ENCODE results near the gene FADS1.

Gene FADS1

DNA sequence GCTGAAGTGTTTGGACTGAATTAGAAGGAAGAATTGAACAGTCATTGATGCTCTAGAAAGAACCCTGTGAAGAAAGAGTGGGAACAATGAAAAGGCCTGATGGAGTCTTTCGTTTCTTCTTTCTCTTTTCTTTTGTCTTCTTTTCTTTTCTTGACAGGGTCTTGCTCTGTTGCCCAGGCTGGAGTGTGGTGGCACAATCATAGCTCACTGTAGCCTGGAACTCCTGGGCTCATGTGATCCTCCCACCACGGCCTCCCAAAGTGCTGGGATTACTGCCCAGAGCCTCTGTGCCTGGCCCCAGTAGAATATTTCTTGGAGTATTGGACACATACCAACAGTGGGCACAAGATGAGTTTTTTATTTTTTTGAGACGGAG, 23.0 kb downstream of the FADS1 start:
- DNase-seq = no peak

DNA sequence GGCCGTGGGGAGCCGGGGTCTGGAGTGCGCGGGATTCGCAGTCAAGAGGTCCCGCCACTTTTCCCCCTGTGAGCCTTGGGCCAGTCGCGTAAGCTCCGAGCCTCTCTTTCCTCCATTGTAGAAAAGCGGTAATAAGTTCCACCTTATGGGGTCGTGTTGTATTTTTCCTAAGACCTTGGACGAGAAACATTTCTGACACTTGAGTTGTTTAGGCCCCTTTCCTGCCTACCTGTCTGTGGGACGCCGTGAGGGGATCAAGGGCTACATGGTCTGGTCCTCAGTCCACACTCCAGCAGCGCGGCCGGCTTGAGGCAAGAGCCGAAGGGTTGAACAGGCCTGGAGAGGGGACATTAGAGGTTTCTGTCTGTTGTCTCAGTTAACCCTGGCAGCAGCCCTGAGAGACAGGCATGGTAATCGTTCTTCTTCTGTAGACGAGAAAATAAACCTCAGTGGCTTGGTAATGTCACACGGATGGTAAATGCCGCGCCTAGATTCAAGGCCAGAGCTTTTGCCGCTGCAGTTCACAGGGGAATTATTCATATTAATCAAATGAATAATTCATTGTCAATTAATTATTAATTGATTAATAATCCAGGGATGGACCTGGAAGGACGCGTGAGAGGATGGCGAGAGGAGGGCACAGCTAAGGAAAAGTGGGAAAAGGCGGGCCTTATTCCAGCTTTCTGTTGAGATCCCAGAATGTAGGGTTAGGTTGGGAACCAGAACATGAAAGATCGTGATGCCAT, 23.5 kb downstream of the FADS1 start:
- no peak for DNase-seq

DNA sequence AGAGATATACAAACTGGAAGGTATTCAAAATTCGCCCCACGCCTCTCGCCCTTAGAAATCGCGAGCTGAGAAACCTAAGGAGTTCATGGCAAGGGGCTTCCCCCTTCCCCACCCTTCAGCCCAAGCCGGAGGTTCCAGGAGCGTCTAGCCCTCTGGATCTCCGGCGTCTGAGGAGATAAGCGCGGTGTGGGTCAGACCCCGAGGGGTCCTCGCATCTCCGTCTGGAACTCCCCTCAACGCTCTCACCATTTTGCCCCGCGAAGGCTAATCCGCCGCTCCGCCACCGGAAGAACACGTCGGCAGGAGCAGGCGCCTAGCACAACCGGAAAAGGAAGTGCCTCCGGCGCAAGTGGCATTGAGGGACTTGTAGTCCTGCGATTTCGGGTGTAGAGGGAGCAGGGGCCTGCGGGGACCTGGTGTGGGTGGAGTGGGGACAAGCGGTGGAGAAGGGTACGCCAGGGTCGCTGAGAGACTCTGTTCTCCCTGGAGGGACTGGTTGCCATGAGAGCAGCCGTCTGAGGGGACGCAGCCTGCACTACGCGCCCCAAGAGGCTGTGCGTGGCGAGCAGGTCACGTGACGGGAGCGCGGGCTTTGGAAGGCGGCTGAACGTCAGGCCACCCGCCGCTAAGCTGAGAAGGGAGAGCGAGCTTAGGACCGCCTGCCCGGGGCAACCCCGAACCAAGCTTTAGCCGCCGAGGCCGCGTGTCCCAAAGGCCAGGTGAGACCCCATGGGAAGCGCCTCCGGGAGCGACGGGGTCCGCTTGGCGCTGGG, 24.3 kb downstream of the FADS1 start, which contains the start of the genes FEN1 and TMEM258:
Gene FEN1, plus strand, starts transcription at position 602 of the 773 bp plus-strand sequence. CDS start 2,451 bp downstream, outside the sequence.
Gene TMEM258, minus strand, starts transcription at position 290 of the 773 bp plus-strand sequence. Its CDS starts 41 bp downstream, at position 249.
- DNase-seq = peak; percentile 86

DNA sequence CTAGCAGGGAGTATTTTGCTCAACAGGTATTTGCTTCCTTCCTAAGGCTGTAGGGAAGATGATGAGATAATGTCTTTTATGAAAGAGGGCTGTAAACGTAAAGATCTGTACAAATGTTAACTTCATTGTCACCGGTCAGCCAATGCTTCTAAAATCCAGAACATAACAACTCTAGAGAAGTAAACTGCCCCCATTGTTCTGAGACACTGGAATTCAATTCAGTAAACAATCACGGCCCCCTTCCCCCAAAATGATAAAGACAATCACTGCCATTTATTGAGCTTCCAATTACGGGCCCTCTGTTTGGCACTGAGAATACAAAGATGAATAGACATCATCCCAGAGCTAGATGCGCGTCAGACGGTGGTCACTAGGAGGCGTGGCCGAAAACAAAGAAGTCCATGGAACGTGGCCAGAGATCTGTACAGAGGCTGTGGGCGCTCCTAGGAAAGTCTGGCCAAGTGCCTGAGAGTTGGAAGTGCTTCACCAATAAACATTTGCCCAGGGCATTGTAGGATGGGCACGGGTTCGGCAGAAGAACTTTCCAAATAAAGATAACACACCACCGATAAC, 25.0 kb downstream of the FADS1 start:
- DNase-seq = peak; percentile 25

DNA sequence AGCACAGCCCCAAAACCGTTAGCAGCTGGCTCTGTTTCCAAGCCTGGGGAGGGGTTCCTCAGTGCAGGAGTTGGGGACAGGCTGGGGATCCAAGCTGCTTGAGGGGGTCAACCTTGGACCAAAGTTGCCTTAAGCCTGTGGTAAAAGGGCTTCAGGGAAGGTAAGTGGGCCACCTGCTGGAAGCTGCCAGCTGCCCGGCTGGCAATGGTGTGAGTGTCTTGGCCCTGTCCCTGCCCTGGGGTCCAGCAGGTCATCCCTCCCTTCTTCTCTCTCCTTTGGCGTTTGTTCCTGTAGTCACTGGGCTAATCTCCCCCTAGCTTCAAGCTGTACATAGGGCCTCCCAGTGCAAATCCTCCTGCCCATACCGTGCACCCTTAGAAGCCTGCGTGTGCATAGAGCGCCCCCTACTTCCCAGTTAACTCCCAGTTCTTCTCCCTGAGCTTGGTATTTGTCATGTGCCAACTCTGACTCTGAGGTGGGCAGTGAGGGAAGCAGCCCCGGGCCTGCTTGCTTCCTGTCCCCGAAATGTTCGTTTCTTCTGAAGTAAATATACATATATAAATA, 28.8 kb downstream of the FADS1 start:
- peak; percentile 23 for DNase-seq

DNA sequence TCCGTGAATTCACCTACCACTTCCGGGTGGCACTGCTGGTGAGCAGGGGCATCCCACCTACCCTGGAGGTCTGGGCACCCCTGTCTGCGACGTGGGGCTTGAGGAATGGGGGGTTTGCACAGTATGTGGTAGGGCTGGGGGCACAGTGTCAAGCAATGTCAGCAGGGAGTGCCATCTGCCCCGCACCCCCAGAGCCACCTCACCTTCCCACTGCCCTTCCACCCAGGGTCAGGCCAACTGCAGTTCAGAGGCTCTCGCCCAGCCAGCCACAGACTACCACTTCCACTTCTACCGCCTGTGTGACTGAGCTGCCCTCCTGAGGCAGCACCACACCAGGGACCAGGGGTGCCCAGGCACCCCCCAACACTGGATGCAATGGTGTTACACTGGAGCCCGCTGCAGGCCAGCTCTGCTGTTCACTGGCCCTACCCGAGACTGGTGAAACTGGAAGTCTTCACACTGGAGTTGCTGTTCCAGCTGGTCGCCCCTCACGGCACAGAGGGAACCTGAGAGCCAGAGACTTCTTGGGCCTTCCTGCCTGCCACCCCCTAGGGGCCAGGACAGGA, 30.9 kb downstream of the FADS1 start:
- no peak for DNase-seq

DNA sequence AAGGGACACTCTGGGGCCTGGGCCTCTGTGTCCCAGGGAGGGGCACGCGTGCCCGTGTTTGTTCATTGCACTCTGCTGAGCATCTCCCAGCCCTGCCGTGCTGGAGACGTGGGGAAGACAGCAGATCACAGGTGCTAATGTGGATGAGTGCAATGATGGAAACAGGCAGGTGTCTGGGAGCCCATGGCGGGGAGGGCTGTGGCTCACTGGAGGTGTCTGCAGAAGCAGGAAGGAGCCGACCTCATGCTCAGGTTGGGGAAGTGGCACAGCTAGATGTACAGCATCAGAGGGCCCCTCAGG, 32.3 kb downstream of the FADS1 start:
- no peak for DNase-seq

DNA sequence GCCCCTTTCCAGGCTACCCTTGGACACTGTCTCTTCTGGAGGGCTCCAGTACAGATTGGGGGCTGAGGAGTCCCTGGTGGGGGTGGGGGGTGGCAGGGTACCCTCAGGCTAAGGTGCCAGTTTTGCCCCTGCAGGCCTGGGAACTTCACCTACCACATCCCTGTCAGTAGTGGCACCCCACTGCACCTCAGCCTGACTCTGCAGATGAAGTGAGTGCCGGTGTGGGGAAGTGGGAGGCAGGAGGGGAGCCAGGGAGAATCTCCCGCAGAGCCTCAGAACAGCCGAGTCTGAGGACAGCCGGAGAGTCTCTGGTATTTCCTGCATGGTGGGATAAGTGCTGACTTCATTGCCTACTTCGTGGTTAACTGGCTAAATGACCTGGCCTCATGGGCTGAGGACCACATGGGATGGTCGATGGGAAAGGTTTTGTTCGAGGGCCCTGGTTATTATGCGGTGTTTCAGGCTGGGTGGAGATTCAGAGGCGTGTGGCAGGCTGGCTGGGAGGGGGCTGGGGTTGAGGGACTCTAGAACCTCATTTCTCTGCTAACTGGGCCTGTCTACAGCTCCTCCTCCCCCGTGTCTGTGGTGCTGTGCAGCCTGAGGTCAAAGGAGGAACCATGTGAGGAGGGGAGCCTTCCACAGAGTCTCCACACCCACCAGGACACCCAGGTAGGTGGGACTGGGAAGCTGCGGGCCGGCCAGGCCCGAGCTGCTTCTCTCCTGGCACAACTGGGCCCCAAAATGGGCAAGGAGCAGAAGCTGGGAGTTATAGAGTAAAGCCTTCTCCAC, 32.9 kb downstream of the FADS1 start:
- no peak for DNase-seq

DNA sequence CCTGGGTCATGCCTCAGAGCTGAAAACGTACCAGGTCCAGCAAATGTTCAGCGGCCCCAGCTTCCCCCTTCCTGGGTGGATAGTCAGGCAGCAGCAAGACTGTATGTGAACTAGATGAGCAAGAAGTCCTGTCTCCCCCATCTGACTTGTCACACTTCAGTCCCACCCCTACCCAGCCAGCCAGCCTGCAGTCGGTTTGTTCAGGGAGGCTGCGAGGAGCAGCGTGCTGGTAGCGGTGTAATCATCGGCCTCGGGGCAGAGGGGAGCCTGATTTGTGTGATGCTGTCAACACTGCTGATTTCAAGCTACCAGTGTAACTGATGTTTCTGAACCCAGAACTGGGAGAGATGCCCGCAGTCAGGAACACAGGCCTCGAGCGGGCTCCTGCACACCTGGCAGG, 34.0 kb downstream of the FADS1 start:
- no peak for DNase-seq

DNA sequence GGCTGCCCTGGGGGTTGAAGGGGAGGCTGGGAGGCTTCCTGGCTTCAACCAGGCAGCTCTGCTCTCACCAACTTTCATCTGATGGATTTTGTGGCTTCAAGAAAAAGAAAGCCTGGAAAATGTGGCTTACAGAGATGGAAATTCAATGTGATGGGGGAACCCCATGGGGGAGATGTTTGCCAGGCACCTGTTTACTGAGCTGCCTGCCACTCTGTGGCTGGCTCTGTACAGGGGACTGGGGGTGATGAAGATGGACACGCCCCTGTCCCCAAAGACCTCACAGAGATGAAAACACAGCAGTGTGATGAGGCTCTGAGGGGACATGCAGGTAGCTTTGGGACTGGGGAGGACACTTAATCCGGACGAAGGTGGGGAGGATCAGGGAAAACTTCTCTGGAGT, 34.5 kb downstream of the FADS1 start:
- no peak for DNase-seq

DNA sequence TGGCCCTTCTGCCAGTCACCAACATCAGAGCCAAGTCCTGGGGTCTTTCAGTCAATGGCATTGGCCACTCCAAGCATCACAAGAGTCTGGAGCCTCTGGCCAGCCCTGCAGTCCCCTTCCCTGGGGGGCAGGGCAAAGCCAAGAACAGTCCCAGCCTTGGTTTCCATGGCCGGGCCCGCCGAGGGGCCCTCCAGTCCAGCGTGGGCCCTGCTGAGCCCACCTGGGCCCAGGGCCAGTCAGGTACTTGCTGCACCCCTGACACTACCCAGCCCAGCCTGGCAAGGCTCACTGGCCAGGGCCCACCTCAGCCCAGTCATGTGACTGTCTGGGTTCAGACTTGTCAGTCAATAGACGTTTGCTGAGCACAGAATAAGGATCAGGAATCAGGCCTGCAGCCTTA, 35.2 kb downstream of the FADS1 start:
- DNase-seq = no peak

DNA sequence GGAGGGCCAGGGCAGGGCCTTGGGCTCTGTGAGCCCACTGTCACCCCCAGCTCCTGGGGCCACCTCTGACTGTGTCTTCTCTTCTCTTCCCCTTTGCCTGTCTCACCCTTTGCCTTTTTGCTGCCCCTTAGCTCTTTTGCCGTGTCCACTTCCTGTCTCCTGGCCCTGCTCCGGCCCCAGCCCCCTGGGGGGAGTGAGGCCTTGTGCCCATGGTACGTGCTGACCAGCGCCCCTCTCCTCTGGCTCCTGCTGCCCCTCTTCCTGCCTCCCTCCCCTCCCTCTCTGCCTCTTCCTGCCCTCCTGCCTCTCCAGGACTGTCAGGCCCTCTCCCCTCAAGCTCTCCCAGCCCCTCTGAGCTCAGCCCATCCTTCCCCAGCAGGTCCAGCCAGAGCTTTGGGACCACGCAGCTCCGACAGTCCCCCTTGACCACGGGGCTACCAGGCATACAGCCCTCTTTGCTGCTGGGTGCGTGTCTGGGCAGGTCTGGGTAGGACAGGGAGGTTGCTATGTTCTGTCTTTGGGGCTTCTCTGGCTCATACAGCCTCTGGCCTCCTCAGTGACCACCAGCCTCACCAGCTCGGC, 36.1 kb downstream of the FADS1 start:
- no peak for DNase-seq

DNA sequence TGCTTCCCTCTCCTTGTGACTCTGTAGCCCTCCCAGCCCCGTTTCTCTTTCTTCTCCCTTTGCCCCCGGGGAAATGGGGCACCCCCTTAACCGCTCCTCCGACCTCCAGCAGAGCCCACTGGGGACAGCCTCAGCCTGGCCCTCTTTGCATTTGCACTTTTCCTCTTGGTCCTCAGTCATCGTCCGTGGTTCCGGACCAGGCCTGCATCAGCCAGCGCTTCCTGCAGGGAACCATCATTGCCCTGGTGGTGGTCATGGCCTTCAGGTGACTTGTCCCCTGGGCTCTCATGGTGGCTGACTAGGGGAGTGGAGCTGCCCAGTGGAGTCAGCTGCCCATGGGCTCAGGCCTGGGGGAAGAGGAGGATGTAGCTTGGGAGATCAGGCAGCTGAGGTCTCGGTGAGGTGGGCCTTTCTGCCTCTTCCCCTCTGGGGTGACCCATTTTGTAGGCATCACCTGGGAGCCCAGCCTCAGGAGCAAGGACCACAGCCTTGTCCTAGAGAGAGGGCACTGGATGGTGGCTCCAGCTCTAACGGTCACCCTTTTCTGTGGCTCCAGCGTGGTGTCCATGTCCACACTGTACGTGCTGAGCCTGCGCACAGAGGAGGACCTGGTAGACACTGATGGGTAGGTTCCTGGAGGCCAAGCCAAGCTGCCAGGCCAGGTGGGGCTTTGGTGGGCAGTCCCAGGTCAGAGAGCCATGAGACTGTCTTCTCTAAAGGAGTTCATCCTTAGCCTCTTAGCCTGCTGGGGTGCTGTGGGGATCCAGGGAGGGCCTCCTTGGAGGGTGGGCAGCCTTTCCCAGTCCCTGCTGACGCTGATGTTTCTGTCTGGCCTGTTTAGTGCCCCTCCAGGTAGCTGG, 36.9 kb downstream of the FADS1 start:
- no peak for DNase-seq

DNA sequence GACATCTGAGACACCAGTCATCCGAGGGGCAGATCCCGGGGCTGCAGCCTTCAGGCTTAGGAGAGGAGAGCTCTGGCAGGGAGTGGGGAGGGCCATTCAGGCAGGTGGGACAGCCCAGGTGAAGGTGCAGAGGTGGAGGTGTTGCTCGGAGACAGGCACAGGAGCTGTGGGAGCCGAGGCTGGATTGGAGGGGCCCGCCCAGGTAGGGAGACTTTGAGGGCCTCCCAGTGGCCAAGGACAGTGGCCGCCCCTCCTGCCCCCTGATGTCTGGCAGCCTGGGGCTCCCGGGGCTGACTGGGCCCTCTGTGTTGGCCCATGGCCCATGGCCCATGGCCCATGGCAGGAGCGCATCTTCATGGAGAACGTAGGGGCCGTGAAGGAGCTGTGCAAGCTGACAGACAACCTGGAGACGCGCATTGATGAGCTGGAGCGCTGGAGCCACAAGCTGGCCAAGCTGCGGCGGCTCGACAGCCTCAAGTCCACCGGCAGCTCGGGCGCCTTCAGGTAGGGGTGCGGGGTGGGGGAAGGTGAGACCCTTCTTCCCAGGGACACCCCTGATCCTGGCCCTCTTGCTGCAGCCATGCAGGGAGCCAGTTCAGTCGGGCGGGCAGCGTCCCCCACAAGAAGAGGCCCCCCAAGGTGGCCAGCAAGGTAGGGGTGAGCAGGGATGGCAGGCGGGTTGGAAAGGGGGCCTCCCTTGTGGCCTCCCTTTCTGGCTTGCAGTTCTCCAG, 37.7 kb downstream of the FADS1 start:
- no peak for DNase-seq

DNA sequence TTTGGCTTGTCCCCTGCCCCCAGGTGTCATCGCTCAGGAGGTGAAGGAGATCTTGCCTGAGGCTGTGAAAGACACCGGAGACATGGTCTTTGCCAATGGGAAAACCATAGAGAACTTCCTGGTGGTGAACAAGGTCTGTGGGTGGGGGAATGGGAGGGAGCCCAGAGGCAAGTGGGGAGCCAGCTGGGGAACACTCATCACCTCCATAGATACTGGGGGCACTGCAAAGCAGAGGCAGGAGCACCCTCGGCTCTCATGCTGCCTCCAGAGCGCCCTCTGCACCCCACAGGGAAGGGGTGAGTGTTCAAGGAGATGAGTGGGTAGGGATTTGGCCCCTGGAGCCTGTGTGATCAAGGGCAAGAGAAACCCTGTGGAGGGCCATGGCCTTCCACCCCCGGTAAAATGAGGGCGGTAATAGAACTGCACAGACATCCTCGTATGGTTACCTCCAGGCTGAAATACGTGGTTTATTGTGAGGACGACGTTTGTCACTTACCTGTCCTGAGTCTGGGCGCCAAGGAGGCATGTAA, 38.4 kb downstream of the FADS1 start:
- DNase-seq = no peak

DNA sequence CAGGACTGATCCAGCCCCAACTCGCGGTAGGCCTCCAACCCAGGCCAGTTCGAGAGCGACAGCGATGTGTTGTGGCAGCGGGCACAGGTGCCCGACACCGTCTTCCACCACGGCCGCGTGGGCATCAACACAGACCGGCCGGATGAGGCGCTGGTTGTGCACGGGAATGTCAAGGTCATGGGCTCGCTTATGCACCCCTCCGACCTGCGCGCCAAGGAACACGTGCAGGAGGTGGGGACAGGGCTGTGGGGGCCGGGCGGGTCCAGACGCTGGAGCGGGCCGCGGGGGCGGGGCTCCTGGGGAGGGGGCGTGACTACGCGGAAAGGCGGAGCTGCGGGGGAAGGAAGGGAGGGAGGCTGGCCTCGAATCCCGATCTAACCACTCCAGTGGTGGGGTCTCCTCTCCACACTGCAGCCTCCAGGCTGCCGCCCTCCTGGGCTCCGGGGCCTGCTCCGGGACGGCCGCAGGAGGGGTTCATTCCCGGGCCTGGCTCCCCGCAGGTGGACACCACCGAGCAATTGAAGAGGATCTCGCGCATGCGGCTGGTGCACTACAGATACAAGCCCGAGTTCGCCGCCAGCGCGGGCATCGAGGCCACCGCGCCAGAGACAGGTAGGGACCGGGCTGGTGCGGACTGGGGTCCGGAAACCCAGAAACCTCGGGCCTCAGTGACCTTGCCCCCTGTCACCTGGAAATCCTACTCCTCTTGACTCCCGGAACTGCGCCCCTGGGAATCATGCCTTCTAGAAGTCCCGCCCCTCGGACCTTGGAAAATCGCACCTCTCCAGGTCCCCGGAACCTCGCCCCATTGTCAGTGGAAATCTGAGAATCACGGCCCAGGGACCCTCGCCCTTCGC, 39.3 kb downstream of the FADS1 start:
- DNase-seq = peak; percentile 84

DNA sequence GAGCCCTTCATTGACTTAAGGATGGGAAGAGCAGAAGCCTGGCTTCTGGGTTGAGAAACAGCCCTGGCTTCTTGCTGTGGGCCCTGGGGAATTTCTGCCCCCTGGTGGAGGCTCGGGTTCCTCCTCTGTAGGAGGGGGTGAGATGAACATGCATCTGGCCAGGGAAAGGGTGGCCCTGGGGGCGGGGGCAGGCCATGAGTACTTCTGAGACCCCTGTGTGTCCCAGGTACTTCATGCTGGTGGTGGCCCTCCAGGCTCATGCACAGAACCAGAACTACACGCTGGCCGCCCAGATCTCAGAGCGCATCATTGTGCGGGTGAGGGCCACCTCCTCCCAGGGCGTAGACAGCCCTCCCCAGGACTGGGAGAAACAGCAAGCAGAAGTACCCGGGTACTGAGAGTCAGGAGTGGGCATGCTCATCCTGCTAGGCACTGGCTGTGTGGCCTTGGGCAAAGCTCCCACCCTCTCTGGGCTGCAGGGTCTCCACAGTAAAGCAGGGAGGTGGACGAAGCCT, 40.2 kb downstream of the FADS1 start:
- DNase-seq = peak; percentile 65

DNA sequence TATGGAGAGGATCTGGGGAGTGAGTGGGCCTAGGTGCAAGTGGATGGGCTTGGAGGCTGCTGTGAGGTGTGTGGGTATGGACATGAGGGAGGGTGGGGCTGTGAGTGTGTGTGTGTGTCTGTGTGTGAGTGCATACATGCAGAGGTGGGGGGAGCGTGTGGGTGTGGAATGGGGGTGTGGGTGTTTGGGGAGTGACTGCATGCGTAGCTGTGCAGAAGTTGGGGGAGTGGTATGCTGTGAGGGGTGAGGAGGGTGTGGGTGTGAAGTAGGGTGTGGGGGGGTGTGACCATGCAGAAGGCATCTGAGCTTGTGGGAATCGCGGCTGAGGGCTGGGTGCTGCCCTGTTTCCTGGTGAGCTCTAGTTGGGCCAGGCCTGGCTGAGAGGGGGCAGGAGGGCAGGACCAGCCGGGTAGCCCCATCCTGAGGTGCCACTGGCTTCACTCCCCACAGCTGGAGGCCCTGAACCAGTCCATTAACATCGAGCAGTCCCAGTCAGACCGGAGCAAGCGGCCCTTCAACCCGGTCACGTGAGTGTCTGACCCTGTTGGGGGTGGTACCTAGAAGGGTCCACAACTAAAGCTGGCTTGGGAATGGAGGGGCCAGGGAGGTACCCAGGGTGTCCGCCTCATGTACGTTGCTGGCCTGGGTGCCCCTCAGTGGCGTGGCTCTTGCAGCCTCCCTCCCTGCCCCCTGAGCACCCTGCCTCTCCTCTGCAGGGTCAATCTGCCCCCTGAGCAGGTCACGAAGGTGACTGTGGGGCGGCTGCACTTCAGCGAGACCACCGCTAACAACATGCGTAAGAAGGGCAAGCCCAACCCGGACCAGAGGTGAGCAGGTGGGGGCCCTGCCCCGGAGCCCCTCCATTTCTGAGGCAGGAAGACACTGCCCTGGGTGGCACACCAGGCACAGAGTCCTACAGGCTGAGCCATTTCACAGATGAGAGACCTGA, 40.9 kb downstream of the FADS1 start:
- no peak for DNase-seq

Data from CD4-positive, alpha-beta T cell treated with Interleukin-6 for 4 hours (primary cell).